ENCODE data around the gene DHRS3. TPM values are rescaled to one million over a fixed set of nuclear protein-coding genes. Genes with fewer than 3 reads are reported as not detected.

DHRS3 gene
- total RNA-seq, 1 donor from 2014 or later = 31.9 TPM

GRCh38 chr1:12587981-12588640 is 29.9 kb downstream of the DHRS3 start:
- TF ChIP-seq CTCF (IDR thresholded peaks at IDR 0.05) = no peak
- Mint-ChIP-seq H3K9me3 (ENCODE audit: low read depth) (no peaks in the 10 kb centered on the region), H3K4me1 (ENCODE audit: low read depth) (peaks cover 5% of the 10 kb centered on the region), H3K4me3 (ENCODE audit: unreplicated experiment) (no peak overlapping the region), H3K36me3 (ENCODE audit: low read depth) (peaks cover 3% of the 10 kb centered on the region), H3K27ac (ENCODE audit: unreplicated experiment) (no peak overlapping the region), H3K27me3 (ENCODE audit: low read depth) (no peaks in the 10 kb centered on the region)
- no peak for DNase-seq (ENCODE audit: low spot score)

- DNase-seq (ENCODE audit: low spot score) = no peak
- peaks cover 2% of the 10 kb centered on the region for H3K36me3 Mint-ChIP-seq (ENCODE audit: low read depth)
- no peak overlapping the region for H3K27ac Mint-ChIP-seq (ENCODE audit: unreplicated experiment)
- no peak for TF ChIP-seq CTCF (IDR thresholded peaks at IDR 0.05)
- no peaks in the 10 kb centered on the region for H3K9me3 Mint-ChIP-seq (ENCODE audit: low read depth)
- no peaks in the 10 kb centered on the region for H3K27me3 Mint-ChIP-seq (ENCODE audit: low read depth)
- H3K4me3 Mint-ChIP-seq (ENCODE audit: unreplicated experiment) = no peak overlapping the region
- H3K4me1 Mint-ChIP-seq (ENCODE audit: low read depth) = peaks cover 5% of the 10 kb centered on the region
Measured at GRCh38 chr1:12585951-12586942, 31.8 kb downstream of the DHRS3 start.

- H3K4me1 Mint-ChIP-seq (ENCODE audit: low read depth) = peaks cover 5% of the 10 kb centered on the region
- TF ChIP-seq CTCF (IDR thresholded peaks at IDR 0.05) = no peak
- H3K36me3 Mint-ChIP-seq (ENCODE audit: low read depth) = peaks cover 2% of the 10 kb centered on the region
- no peak overlapping the region for H3K4me3 Mint-ChIP-seq (ENCODE audit: unreplicated experiment)
- H3K27me3 Mint-ChIP-seq (ENCODE audit: low read depth) = no peaks in the 10 kb centered on the region
- no peaks in the 10 kb centered on the region for H3K9me3 Mint-ChIP-seq (ENCODE audit: low read depth)
- H3K27ac Mint-ChIP-seq (ENCODE audit: unreplicated experiment) = no peak overlapping the region
- no peak for DNase-seq (ENCODE audit: low spot score)
Measured at GRCh38 chr1:12585536-12585935, 32.5 kb downstream of the DHRS3 start.

GRCh38 chr1:12584900-12585525 is 33.0 kb downstream of the DHRS3 start:
- no peak for DNase-seq (ENCODE audit: low spot score)
- TF ChIP-seq CTCF (IDR thresholded peaks at IDR 0.05) = no peak
- Mint-ChIP-seq H3K4me1 (ENCODE audit: low read depth) (peaks cover 5% of the 10 kb centered on the region), H3K4me3 (ENCODE audit: unreplicated experiment) (no peak overlapping the region), H3K36me3 (ENCODE audit: low read depth) (peaks cover 5% of the 10 kb centered on the region), H3K27me3 (ENCODE audit: low read depth) (no peaks in the 10 kb centered on the region), H3K9me3 (ENCODE audit: low read depth) (no peaks in the 10 kb centered on the region), H3K27ac (ENCODE audit: unreplicated experiment) (no peak overlapping the region)

- DNase-seq (ENCODE audit: low spot score) = no peak
- Mint-ChIP-seq H3K36me3 (ENCODE audit: low read depth) (peaks cover 8% of the 10 kb centered on the region), H3K27me3 (ENCODE audit: low read depth) (no peaks in the 10 kb centered on the region), H3K4me3 (ENCODE audit: unreplicated experiment) (no peak overlapping the region), H3K4me1 (ENCODE audit: low read depth) (peaks cover 5% of the 10 kb centered on the region), H3K9me3 (ENCODE audit: low read depth) (no peaks in the 10 kb centered on the region), H3K27ac (ENCODE audit: unreplicated experiment) (no peak overlapping the region)
- TF ChIP-seq CTCF (IDR thresholded peaks at IDR 0.05) = no peak
Measured at GRCh38 chr1:12583484-12583883, 34.5 kb downstream of the DHRS3 start.

All from chondrocyte (in vitro differentiated cells).